Panc1 (cell line): ENCODE results near the gene ANKRD55. TPM values are rescaled to one million over a fixed set of nuclear protein-coding genes. Genes with fewer than 3 reads are reported as not detected.

Experiments
- ATAC-seq: fragments of 200-7000 bp; cut with Tn5 transposase; 2 replicates; pipeline ENCODE4 v1.9.1; 2020; ENCODE audit warnings: mild to moderate bottlenecking, moderate library complexity
- BruUV-seq: library from RNA; stranded (reverse); fragments of 400-500 nt; replicated peaks from 2 replicates; lab custom pipeline; 2021; lab: Mats Ljungman, UMichigan
- CTCF ChIA-PET: fragments of 300-600 bp; sonication (Branson Sonifier 250); formaldehyde crosslinking; loops from one replicate; lab custom pipeline; 2022; ENCODE audit warnings: antibody characterized with exemption; lab: Charles Lee
- POLR2A ChIA-PET: fragments of 300-600 bp; sonication (Branson Sonifier 250); formaldehyde crosslinking; loops from one replicate; lab custom pipeline; 2022; ENCODE audit warnings: antibody characterized with exemption; lab: Charles Lee
- DNase-seq: peaks from one replicate; pipeline ENCODE4 v3.0.0-alpha.2; 2010; ENCODE audit warnings: low read depth, low spot score
- H3K27ac ChIP-seq: 2 replicates; pipeline ENCODE4 v1.5.1; 2011; ENCODE audit warnings: mild to moderate bottlenecking, low read length, inconsistent platforms
- H3K27me3 ChIP-seq: fragments of 200-500 bp; sonication (Bioruptor generic); 2 replicates; pipeline ENCODE4 v1.6.0; 2014; ENCODE audit warnings: low read length, inconsistent platforms; ENCODE audit not compliant: control insufficient read depth, insufficient read depth
- H3K36me3 ChIP-seq: fragments of 200-500 bp; sonication (Bioruptor generic); 2 replicates; pipeline ENCODE4 v1.5.1; 2014; ENCODE audit warnings: inconsistent platforms, mild to moderate bottlenecking, low read length, moderate library complexity; ENCODE audit not compliant: control insufficient read depth, insufficient read depth
- H3K4me1 ChIP-seq: 2 replicates; pipeline ENCODE4 v1.5.1; 2011; ENCODE audit warnings: inconsistent platforms, mild to moderate bottlenecking, low read length, moderate library complexity; ENCODE audit not compliant: control insufficient read depth, insufficient read depth
- H3K4me3 ChIP-seq, 2 experiments: 2 replicates each; pipeline ENCODE4 v1.5.1; 2011 to 2012; ENCODE audit warnings: low read depth in 2 of 2, low read length in 2 of 2, mild to moderate bottlenecking in 2 of 2, inconsistent platforms in 1 of 2, moderate library complexity in 1 of 2
- H3K9me3 ChIP-seq: fragments of 200-500 bp; sonication (Bioruptor generic); 2 replicates; pipeline ENCODE4 v1.5.1; 2014; ENCODE audit warnings: low read depth, mild to moderate bottlenecking, inconsistent platforms, low read length, moderate library complexity; ENCODE audit not compliant: control insufficient read depth, insufficient read depth
- POLR2AphosphoS5 ChIP-seq: IDR thresholded peaks from 2 replicates; pipeline ENCODE4 v1.6.1; 2012; ENCODE audit warnings: mild to moderate bottlenecking, low read depth, low read length, moderate library complexity
- SIN3A ChIP-seq: IDR thresholded peaks from 2 replicates; pipeline ENCODE4 v1.6.1; 2012; ENCODE audit warnings: low read depth, mild to moderate bottlenecking, low read length, moderate library complexity, borderline replicate concordance; ENCODE audit not compliant: insufficient read depth
- TCF7L2 ChIP-seq: IDR thresholded peaks from 2 replicates; pipeline ENCODE4 v1.6.1; 2011; ENCODE audit warnings: mild to moderate bottlenecking, low read depth, low read length, inconsistent platforms
- in situ Hi-C: cut with HindIII; loops from 2 replicates; pipeline ENCODE4 v1.10.0; 2016; ENCODE audit warnings: low sequenced_read_pairs, low pct_unique_long_range_greater_than_20kb
- intact Hi-C: fragments of 100-400 bp; cut with micrococcal nuclease; formaldehyde crosslinking; loops from one replicate; pipeline ENCODE4 v1.10.0; 2022; ENCODE audit not compliant: unreplicated experiment
- total RNA-seq: library from RNA; stranded (reverse); gene quantifications from one replicate; pipeline ENCODE4 v1.2.1, GENCODE V29; 2021; ENCODE audit not compliant: unreplicated experiment
- TF ChIP-seq, protein P1 (sequence below), 2 experiments: IDR thresholded peaks; 2 replicates each; pipeline ENCODE4 v1.6.1; 2011 to 2012; ENCODE audit warnings: low read depth in 2 of 2, control low read depth in 1 of 2, low read length in 1 of 2, mild to moderate bottlenecking in 1 of 2, moderate library complexity in 1 of 2; ENCODE audit not compliant: insufficient read depth in 1 of 2
- TF ChIP-seq, protein P2 (sequence below): fragments of 450-650 bp; IDR thresholded peaks from 2 replicates; pipeline ENCODE4 v1.5.1; 2017; ENCODE audit warnings: mild to moderate bottlenecking

The ANKRD55 gene
- total RNA-seq, 1 experiment from 2014 or later, result not detected

DNA sequence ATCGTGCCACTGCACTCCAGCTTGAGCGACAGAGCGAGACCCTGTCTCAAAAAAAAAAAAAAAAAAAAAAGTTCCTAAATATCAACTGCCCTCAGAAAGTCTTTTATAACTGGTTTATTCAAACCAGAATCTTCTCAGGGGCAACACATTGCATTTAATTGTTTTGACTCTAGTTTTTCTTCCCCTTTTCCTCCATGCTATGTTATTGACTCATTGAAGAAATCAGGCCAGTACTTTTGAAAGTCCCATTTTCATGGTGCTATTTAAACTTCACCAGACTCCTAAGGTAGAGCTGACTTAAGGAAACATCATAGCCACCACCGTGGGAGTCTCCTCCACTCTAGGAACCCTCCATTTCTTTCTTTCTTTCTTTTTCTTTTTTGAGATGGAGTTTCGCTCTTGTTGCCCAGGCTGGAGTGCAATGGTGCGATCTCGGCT is 155.3 kb downstream of the ANKRD55 start:
- ATAC-seq (no peak), DNase-seq (no peak)
- CTCF ChIA-PET, result no interaction called here
- Histone ChIP-seq H3K36me3 (no peaks in the 10 kb centered on the region), H3K27me3 (no peaks in the 10 kb centered on the region), H3K4me1 (no peaks in the 10 kb centered on the region), H3K27ac (no peak overlapping the region), H3K4me3 (no peak overlapping the region), H3K9me3 (no peaks in the 10 kb centered on the region)
- no TSS peak for BruUV-seq
- TF ChIP-seq POLR2AphosphoS5 (no peak), SIN3A (no peak), TCF7L2 (no peak)
- TF ChIP-seq, protein P1, sequence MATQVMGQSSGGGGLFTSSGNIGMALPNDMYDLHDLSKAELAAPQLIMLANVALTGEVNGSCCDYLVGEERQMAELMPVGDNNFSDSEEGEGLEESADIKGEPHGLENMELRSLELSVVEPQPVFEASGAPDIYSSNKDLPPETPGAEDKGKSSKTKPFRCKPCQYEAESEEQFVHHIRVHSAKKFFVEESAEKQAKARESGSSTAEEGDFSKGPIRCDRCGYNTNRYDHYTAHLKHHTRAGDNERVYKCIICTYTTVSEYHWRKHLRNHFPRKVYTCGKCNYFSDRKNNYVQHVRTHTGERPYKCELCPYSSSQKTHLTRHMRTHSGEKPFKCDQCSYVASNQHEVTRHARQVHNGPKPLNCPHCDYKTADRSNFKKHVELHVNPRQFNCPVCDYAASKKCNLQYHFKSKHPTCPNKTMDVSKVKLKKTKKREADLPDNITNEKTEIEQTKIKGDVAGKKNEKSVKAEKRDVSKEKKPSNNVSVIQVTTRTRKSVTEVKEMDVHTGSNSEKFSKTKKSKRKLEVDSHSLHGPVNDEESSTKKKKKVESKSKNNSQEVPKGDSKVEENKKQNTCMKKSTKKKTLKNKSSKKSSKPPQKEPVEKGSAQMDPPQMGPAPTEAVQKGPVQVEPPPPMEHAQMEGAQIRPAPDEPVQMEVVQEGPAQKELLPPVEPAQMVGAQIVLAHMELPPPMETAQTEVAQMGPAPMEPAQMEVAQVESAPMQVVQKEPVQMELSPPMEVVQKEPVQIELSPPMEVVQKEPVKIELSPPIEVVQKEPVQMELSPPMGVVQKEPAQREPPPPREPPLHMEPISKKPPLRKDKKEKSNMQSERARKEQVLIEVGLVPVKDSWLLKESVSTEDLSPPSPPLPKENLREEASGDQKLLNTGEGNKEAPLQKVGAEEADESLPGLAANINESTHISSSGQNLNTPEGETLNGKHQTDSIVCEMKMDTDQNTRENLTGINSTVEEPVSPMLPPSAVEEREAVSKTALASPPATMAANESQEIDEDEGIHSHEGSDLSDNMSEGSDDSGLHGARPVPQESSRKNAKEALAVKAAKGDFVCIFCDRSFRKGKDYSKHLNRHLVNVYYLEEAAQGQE (IDR thresholded peaks at IDR 0.05; ENCODE audit: insufficient read depth in 1 of 2, low read depth in 2 of 2, low read length in 1 of 2), result no peak
- TF ChIP-seq, protein P2, sequence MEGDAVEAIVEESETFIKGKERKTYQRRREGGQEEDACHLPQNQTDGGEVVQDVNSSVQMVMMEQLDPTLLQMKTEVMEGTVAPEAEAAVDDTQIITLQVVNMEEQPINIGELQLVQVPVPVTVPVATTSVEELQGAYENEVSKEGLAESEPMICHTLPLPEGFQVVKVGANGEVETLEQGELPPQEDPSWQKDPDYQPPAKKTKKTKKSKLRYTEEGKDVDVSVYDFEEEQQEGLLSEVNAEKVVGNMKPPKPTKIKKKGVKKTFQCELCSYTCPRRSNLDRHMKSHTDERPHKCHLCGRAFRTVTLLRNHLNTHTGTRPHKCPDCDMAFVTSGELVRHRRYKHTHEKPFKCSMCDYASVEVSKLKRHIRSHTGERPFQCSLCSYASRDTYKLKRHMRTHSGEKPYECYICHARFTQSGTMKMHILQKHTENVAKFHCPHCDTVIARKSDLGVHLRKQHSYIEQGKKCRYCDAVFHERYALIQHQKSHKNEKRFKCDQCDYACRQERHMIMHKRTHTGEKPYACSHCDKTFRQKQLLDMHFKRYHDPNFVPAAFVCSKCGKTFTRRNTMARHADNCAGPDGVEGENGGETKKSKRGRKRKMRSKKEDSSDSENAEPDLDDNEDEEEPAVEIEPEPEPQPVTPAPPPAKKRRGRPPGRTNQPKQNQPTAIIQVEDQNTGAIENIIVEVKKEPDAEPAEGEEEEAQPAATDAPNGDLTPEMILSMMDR, result no peak
- POLR2A ChIA-PET, result no interaction called here
- in situ Hi-C loops (no loop called here), intact Hi-C loops (no loop called here)

DNA sequence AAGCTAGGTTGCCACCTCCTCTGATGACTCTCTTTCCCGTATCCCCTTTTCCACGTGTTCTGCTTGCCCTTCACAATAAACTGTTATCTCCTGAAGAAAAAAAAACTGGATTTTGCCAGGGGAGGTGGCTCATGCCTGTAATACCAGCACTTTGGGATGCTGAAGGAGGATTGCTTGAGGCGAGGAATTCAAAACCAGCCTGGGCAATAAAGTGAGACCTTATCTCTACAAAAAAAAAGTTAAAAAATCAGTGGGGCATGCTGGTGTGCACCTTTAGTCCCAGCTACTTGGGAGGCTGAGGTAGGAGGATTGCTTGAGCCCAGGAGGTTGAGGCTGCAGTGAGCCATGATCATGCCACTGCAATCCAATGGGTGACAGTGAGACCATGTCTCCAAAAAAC is 156.6 kb downstream of the ANKRD55 start:
- intact Hi-C loops, result no loop called here
- Histone ChIP-seq H3K36me3 (no peaks in the 10 kb centered on the region), H3K4me3 (no peak overlapping the region), H3K9me3 (no peaks in the 10 kb centered on the region), H3K4me1 (no peaks in the 10 kb centered on the region), H3K27ac (no peak overlapping the region), H3K27me3 (no peaks in the 10 kb centered on the region)
- BruUV-seq, result no TSS peak
- ChIA-PET POLR2A (interaction anchor here (0.6 kb wide), 1 partner anchor 24 kb away, joined by 3 read pairs; no protein-coding TSS in a partner anchor), CTCF (no interaction called here)
- ATAC-seq (no peak), DNase-seq (no peak)
- no peak for TF ChIP-seq TCF7L2
- no peak for TF ChIP-seq POLR2AphosphoS5
- in situ Hi-C loops, result no loop called here

DNA sequence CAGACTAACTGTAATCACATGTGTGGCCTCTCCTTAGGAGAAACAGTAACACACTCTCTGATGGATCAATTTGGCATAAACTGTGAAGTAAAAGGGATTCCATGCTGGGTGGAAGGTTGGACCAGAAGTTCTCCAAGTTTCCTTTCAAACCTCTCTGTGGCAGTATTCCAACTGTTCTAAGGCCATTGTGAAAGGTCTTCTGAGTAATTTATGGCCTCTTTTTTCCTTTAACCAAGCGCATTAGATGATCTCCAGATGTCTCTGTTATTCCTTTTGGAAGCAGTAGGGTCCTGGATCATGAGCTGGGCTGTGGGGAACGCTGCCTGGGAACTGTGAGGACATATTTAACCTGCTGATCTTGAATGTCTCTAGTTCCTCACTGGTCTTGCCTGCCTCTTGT is 157.8 kb downstream of the ANKRD55 start:
- intact Hi-C loops (no loop called here), in situ Hi-C loops (no loop called here)

More for the DNA sequence above, 157.8 kb downstream of the ANKRD55 start:
- H3K9me3 ChIP-seq, result no peaks in the 10 kb centered on the region
- H3K27me3 ChIP-seq, result no peaks in the 10 kb centered on the region
- no peaks in the 10 kb centered on the region for H3K36me3 ChIP-seq
- no TSS peak for BruUV-seq
- POLR2A ChIA-PET, result no interaction called here
- DNase-seq (no peak), ATAC-seq (no peak)
- no peak overlapping the region for H3K27ac ChIP-seq
- H3K4me1 ChIP-seq, result no peaks in the 10 kb centered on the region
- no peak overlapping the region for H3K4me3 ChIP-seq
- TF ChIP-seq SIN3A (no peak), POLR2AphosphoS5 (no peak), TCF7L2 (no peak)
- TF ChIP-seq, protein P2, result no peak
- TF ChIP-seq, protein P1 (IDR thresholded peaks at IDR 0.05; ENCODE audit: insufficient read depth in 1 of 2, low read depth in 2 of 2, low read length in 1 of 2), result no peak
- CTCF ChIA-PET, result no interaction called here
